Measurements from ENCODE around the gene PIEZO1. TPM values are rescaled to one million over a fixed set of nuclear protein-coding genes. Genes with fewer than 3 reads are reported as not detected.

Gene PIEZO1
- total RNA-seq, 1 experiment from 2014 or later: 81.1 TPM

DNA sequence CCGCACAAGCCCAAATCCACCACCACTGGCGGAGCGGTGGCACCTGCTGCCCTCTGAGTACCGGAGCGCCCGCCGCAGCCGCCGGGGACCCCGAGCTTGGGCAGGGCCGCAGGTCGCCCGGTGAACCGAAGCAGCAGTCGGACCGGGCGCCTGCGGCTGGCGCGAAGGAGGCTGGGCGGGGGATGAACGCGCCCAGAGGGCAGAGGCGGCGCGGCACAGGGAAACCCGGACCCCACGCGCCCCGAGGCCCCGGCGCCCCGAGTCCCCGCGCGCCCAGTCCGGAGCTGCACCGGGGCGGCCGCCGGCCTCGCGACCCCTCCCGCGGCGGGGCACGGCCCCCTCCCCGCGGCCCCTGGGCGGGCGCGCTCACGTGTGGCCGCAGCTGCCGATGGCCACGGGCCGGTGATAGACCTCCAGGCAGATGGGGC lies 79.2 kb downstream of the PIEZO1 start:
- in situ Hi-C loops (cut with HindIII; ENCODE audit: low pct_unique_long_range_greater_than_20kb, low sequenced_read_pairs): no loop called here

DNA sequence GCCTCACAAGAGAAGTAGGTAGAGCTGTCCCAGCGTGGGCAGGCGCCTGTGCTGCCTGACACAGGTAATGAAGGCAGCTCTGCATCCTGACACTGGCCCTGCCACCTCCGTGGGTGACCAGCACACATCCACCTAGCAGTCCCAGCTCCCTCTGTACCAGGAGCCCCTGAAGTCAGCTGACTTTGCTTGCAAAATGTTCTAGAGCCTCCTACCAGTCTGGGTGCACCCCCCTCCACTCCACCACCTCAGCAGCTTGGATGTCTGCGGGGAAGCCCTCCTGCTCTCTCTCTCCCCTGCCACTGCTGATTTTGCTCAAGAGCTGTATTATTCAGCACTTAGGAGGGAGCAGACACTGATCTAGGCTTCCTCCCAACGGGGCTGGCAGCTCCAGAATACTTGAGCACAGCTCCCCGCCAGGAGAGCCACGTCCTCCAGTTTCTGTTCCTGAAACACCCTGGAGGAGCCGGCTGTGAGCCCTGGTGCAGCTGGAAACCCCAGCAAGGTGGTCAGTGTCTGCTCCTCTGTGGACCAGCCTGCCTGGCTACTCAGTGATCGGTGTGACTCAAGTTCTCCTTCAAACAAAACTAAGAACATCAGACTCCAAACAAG lies 79.8 kb downstream of the PIEZO1 start:
- DNase-seq (ENCODE audit: low read depth): no peak
- in situ Hi-C loops (cut with HindIII; ENCODE audit: low pct_unique_long_range_greater_than_20kb, low sequenced_read_pairs): no loop called here

More for the DNA sequence above, 79.2 kb downstream of the PIEZO1 start:
- DNase-seq (ENCODE audit: low read depth): no peak

DNA sequence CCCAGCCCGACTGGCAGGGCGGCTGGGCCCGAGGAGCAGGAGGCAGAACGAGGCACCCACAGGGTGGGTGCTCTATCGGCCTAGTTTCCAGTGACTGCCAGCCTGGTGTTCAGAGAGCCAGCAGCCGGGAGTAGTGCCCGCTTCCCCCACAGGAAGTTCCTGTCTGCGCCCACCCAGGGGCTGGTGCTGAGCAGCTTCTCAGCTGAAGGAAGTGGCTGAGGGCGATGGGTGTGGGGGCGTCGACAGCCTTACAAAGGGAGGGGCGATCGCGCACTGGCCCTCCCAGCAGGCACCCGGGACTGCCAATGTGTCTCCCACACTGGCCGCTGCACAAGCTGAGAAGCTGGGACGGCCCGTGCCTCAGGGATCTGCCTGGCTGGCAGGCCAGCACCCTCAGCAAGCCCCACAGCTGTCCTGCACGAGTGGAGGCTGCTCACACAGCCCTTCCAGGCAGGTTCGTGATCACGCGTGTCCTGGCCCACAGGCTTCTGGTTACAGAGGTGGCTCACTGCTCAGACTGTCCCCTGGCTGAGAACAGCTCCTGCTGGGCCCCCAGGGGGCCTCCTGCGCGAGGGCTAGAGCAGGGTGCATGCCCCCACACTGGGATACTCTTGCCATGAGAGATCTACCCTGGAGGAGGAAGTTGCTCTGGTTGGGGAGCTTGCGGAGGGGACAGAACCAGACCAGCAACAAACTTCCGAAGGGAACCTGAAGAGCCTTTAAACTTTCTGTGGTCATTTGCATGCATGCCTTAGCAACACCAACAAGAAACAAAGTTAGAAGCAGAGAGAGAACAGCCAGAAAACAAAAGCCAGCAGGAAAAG lies 81.3 kb downstream of the PIEZO1 start:
- in situ Hi-C loops (cut with HindIII; ENCODE audit: low pct_unique_long_range_greater_than_20kb, low sequenced_read_pairs): no loop called here
- DNase-seq (ENCODE audit: low read depth): no peak

DNA sequence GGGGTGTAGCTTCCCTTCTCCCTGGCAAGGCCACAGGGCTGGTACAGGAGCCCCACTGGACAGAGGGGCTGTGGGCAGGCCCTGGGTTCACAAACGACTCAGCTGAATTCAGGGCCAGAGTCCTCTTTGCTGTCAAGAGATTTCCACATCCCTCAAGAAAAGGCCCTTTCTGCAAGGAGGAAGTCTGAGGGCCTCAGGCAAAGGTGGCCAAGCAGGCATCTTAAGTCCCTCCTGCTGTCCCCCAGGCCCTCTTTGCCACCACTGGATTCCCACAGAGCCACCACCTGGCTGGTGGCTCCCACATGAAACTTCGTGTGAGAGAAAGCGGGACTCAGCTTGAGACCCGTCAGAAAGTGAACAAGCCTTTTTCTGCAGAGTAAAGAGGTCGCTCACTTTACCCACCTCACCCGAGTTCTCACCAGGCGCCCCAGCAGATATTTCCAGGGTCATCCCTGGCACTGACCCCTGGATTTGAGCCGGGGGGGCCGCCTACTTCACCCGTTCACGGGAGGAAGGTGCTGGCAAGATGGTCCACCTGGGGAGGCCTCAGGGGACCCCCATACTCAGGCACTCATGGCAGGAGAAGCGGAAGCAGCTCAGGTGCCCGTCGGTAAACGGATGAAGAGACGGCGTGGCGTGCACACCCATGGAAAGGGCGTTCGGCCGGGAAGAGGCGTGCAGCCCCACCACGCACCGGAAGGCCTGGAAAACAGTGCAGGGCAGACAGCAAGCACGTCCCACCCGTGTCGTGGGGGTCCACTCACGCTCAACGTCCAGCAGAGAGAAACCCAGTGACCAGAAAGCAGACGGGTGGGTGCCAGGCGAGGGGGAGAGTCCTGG lies 82.4 kb downstream of the PIEZO1 start:
- in situ Hi-C loops (cut with HindIII; ENCODE audit: low pct_unique_long_range_greater_than_20kb, low sequenced_read_pairs): no loop called here
- DNase-seq (ENCODE audit: low read depth): no peak

DNA sequence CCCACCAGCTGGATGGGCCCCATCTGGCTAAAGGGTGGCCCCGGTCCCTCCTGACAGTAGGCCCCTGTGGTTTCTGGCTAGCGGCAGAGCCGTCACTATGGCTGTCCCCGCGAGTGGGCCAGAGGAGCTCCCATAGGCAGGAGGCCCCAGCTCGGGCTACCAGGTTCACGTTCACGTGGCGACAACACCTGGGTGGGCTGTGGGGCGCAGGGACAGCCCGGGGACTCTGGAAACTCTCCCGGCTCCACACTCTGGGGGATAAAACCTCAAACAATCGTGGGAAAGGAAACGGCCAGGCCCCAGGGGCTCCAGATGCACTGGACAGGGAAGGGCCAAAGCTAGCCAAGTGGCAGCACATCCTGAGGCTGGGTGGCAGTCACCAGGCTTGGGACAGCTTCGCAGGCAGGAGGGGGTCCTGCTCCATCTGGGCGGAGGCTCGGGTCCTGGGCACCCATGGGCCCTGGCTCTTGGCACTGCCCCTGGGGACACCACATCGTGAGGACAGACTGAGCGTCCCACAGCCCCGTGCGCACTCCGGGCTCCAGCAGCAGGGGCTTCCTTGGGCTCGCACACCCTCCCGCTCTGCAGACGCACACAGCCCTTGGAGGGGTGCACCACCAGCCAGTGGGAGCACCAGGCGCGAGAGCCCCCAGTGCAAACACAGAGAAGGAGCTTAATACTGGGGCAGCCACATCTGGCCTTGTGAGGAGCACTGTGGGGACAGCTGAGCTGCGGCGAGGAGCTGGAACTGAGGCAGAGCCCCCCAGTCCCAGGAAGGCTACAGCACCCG lies 83.2 kb downstream of the PIEZO1 start:
- in situ Hi-C loops (cut with HindIII; ENCODE audit: low pct_unique_long_range_greater_than_20kb, low sequenced_read_pairs): no loop called here
- no peak for DNase-seq (ENCODE audit: low read depth)

DNA sequence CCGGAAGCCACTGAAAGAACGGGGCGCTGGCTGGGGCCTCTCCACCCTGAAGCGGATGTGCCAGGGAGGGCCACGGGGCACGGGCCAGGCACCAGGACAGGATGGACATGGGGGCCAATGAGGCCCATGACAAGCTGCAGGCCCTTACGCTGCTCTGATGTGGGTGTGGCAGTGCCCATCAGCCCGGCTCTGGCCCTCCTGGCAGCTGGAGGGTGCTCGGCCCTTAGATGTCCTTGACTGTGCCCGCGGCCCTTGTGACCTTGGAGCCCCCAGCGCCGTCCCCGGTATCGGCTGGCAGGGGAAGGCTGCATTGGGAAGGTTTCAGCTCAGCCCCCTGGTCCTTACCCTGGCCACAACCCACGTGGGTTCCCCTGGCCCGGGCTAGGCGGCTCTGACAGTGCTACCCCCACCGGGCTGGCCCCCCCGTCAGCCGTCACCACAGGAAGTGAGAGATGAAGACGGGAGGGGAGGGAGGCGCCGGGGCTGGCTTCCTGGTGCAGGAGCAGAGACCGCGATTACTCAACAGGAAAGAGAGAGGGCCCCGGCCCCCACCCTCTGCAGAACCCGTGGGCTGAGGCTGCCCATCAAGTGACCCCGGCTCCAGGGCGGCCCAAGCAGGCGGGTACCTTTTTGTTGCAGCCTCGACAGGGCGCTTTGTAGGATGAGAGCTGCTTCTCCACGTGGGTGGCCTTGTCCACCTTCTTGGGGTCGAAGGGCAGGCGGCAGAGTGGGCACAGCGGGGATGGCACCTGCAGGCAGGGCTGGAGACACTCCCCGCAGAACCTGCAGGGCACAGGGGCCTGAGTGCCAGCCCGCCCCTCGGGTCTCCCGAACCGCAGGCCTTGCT lies 84.2 kb downstream of the PIEZO1 start:
- no peak for DNase-seq (ENCODE audit: low read depth)
- in situ Hi-C loops (cut with HindIII; ENCODE audit: low pct_unique_long_range_greater_than_20kb, low sequenced_read_pairs): no loop called here

DNA sequence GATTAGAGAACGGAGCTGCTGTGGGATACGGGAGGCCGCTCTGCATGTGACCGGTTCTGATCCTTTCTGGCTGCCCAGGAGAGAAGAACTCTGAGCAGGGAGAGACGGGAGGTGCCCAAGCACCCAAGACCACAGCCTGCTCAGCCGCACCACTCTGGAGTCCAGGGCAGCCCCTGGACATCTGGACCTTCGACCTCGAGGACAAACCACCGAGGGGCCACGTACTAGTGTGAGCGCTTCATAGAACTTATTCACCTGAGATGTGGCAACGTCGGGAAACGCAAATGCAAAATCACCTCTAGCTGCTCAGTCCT lies 84.7 kb downstream of the PIEZO1 start:
- no peak for DNase-seq (ENCODE audit: low read depth)
- in situ Hi-C loops (cut with HindIII; ENCODE audit: low pct_unique_long_range_greater_than_20kb, low sequenced_read_pairs): no loop called here

DNA sequence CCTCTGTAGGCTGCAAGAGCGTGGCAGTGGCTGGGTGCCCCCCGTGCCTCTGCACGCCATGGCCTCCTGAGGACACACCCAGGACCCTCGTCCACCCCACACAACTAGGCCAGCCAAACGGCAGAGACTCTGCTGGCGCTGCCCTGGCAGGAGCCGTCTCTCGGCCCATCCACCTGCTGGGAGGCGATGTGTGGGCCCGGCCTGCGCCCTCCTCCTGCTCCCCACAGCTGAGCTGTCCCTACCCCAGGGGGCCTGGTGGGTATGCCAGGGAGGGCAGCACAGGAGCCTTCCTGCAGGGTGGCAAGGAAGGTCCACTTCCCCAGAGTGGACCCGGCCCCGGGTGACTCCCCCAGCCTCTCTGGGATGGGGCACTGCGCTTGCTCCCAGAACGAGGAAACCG lies 85.8 kb downstream of the PIEZO1 start:
- in situ Hi-C loops (cut with HindIII; ENCODE audit: low pct_unique_long_range_greater_than_20kb, low sequenced_read_pairs): no loop called here
- no peak for DNase-seq (ENCODE audit: low read depth)

DNA sequence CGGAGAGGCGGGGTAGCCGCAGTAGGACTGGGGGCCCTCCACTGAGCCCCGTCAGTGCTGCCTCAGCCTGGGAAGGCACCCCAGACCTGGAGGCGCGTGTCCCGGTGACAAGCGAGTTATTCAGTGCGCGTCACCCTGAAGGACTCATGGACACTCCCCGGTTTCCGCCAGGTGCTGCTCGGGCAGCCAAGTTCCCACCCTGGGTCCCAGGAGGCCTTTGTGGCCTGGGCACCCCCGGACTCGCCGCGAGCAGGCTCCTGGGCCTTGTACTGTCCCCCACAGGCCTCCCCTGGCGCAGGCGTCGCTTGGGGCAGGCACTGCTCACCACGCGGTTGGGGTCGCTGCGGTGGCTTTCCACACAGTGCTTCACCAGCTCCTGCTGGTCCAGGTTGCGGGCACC lies 86.4 kb downstream of the PIEZO1 start:
- in situ Hi-C loops (cut with HindIII; ENCODE audit: low pct_unique_long_range_greater_than_20kb, low sequenced_read_pairs): no loop called here
- DNase-seq (ENCODE audit: low read depth): no peak

DNA sequence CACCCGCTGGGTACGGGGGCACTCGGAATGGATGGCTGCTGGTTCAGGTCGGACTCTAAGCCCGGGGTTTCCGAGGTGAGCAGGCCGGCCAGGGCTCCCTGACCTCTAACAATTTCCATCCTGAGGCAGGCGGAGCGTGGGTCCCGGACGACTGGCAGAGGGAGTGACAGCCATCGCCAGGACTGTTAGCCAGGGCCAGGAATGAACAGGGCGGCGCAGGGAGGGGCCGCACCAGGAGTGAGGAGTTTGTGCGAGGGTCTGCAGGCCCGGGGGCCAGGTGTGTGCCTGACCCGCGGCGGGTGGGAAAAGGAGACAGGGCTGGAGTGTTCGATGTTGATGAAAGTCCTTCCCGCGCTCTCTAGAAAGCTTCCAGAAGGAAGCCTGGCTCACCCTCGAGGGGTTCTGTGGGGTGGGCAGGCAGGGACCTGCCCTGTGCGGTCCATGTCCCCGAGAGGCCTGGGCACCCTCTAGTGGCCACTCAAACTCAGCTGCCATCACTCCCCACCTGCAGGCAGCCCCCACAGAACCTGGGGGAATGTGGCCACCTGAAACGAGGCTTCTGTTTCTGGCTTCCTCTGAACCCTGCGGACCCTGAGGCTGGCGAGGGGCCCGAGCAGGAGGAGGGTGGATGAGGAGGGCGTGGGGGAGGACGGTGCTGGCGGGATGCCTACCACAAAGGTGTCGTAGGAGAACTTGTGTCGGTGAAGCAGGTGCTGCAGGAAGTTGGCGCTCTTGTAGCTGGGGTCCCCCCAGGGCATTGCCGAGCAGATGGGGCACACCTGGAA lies 87.0 kb downstream of the PIEZO1 start:
- DNase-seq (ENCODE audit: low read depth): no peak
- in situ Hi-C loops (cut with HindIII; ENCODE audit: low pct_unique_long_range_greater_than_20kb, low sequenced_read_pairs): no loop called here

DNA sequence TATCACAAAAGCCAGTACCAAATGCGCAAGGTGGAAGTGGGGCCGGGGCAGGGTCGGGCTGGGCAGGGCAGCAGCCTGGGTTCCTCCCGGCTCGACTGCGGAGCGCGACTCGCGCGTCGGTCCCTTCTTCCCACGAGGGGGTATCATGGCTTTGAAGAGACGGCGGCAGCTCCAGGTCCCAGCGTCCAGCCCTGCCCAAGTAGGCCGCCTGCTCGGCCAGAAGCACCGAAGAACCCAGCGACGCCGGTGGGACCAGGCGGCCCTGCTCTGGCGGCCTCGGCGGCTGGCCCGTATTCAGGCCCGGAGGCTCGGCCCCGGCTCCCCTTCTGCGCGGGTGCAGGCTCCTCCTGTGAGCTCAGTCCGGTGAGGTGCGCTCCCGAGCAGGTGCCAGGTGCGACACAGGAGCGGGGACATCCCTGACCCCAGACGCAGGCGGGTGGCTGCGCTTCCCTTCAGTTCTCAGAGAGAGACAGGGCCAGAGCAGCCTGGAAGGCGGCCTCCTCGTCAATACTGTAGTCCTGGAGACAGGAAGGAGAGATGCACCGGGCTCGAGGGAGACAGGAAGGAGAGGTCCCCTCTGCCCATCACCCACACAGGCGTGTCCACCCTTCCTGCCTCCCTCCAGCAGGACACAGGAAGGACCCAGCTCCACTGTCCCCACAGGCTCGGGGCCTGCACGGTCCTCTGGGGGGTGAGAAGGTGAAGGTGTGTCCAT lies 87.7 kb downstream of the PIEZO1 start:
- DNase-seq (ENCODE audit: low read depth): no peak
- in situ Hi-C loops (cut with HindIII; ENCODE audit: low pct_unique_long_range_greater_than_20kb, low sequenced_read_pairs): no loop called here

DNA sequence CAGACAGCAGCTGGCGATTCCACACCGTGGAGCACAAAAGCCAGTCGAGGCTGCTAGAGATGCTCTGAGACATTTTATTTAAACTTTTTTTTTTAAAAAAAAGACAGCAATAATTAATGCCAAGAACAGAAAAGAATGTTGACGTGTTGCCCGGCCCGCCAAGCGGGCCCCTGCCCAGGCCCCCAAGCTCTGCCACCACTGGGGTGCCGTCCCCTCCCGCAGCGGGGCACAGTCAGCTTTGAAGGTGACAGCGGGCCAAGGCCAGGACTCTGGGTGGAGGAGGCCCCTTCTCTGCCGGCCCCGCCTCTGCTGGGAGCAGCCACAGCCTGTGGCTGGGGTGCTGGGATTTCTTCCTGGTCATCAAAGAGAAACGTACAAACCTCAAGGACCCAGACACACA lies 88.6 kb downstream of the PIEZO1 start:
- no peak for DNase-seq (ENCODE audit: low read depth)
- in situ Hi-C loops (cut with HindIII; ENCODE audit: low pct_unique_long_range_greater_than_20kb, low sequenced_read_pairs): no loop called here

DNA sequence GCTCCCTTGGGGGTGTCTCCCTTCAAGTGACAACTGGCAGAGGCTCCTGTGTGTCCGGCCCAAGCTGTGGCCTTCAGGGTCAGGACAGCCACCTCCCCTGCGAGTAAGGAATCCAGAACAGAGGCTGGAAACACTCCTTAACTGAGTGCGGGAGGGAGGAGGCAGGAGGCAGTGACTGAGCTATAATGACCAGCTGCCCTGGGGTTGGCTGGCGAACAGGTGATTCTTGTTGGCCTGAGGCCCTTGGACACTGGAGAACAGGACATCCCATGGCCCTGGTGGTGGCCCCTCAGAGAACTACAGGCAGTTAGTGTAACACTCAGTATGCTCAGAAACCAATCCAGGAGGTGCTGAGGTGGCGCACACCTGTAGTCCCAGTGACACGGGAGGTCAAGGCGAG lies 89.3 kb downstream of the PIEZO1 start:
- in situ Hi-C loops (cut with HindIII; ENCODE audit: low pct_unique_long_range_greater_than_20kb, low sequenced_read_pairs): no loop called here
- no peak for DNase-seq (ENCODE audit: low read depth)

DNA sequence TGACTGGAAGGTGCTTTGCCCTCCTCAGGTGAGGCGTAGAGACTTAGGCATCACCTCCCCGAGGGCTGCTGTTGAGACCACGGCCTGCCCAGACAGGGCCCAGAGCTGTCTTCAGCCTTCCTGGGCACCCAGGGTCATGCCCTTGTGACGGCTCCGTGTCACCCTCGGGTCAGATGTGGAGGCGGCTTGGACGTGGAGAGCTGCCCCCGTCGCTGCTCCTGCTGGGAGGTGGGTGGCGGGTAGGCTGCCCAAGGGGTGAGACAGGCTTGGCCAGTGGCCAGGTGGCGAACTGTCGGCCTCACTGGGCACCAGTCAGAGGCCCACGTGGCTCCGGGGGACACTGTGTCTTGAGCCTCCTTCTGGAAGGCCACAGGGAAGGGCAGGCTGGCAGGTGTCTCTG lies 89.8 kb downstream of the PIEZO1 start:
- no peak for DNase-seq (ENCODE audit: low read depth)
- in situ Hi-C loops (cut with HindIII; ENCODE audit: low pct_unique_long_range_greater_than_20kb, low sequenced_read_pairs): no loop called here

DNA sequence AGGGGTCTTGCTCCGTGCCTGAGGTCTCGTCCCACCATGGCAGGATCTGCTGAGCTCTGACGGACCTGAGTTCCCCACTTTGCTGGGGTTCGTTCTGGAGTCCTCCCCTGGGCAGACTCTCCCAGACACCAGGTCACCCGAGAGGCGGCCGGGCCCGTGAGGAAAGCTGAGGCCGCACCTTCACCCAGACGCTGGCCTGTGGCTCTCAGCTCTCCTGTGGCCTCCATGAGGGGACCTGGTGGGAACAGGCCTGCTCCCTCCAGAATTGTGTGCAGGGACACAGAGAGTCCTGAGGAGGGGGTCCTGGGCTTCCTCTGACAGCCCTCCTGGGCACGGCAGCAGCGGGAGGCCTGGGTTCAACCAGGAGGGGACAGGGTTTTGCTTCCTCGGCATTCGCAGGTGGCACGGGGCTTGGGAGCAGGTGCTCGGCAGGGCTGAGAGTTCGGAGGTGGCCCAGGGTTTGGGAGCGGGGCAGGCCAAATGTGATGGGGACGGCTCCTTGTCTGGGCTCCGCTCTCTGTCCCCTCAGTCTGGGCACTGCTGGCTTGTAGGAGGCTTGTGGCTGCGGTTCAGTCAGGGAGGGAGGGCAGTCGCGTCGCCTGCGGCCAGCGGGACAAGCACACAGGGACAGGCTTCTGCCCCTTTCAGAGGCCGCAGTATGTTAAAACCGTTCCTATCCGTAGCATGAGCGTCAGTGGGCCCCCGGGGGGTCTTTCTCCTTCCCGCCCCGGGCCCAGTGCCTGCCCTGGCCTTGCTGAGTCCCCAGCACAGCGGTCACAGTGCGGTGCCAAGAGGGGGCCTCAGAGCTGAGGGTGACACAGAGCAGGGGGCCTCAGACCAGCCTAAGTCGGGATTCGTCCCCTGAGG lies 90.6 kb downstream of the PIEZO1 start:
- in situ Hi-C loops (cut with HindIII; ENCODE audit: low pct_unique_long_range_greater_than_20kb, low sequenced_read_pairs): no loop called here
- no peak for DNase-seq (ENCODE audit: low read depth)
